Heart right ventricle (tissue), 16 donors: ENCODE data around the gene COL8A2. TPM values are rescaled to one million over a fixed set of nuclear protein-coding genes. Genes with fewer than 3 reads are reported as not detected.

Experiments
- ATAC-seq, 8 donors: fragments of 200-7000 bp; cut with Tn5 transposase; one replicate each; pipeline ENCODE4 v1.9.1; 2020; ENCODE audit warnings: mild to moderate bottlenecking in 8 of 8, moderate library complexity in 8 of 8, moderate number of reproducible peaks in 1 of 8
- DNase-seq, 2 donors: peaks; one replicate each; pipeline ENCODE4 v3.0.0-alpha.2; 2020
- H3K27ac ChIP-seq, 10 donors: fragments of 200-600 bp; sonication (generic) in 2 of 10; one replicate each; pipeline versions ENCODE4 v1.5.0 to v1.8.0; 2020 to 2022; ENCODE audit warnings: mild to moderate bottlenecking in 3 of 10
- H3K27me3 ChIP-seq, 7 donors: fragments of 200-600 bp; one replicate each; pipeline ENCODE4 v1.8.0; 2021 to 2022; ENCODE audit warnings: mild to moderate bottlenecking in 2 of 7
- H3K36me3 ChIP-seq, 9 donors: fragments of 200-600 bp; sonication (generic) in 1 of 9; one replicate each; pipeline versions ENCODE4 v1.5.0 to v1.8.0; 2020 to 2022; ENCODE audit warnings: mild to moderate bottlenecking in 2 of 9
- H3K4me1 ChIP-seq, 9 donors: fragments of 200-600 bp; sonication (generic) in 1 of 9; one replicate each; pipeline versions ENCODE4 v1.5.0 to v1.8.0; 2020 to 2022; ENCODE audit warnings: mild to moderate bottlenecking in 4 of 9
- H3K4me3 ChIP-seq, 10 donors: fragments of 200-600 bp; sonication (generic) in 2 of 10; one replicate each; pipeline versions ENCODE4 v1.5.0 to v1.8.0; 2020 to 2022; ENCODE audit warnings: mild to moderate bottlenecking in 7 of 10, moderate library complexity in 2 of 10
- H3K9me3 ChIP-seq, 11 donors: fragments of 200-600 bp in 10 of 11; sonication (generic) in 2 of 11; one replicate each; pipeline versions ENCODE4 v1.5.0 to v1.8.0; 2013 to 2022; ENCODE audit warnings: mild to moderate bottlenecking in 2 of 11, control low read depth in 1 of 11, moderate library complexity in 1 of 11
- WGBS, 2 donors: extraction: QIAGEN DNeasy Blood & Tissue Kit; methylation state at CpG; one replicate each; pipeline ENCODE4 v1.1.7; 2013; ENCODE audit warnings: inconsistent platforms in 1 of 2; 5-methylcytosine and 5-hydroxymethylcytosine counted together
- intact Hi-C, 10 donors: fragments of 100-400 bp; cut with DNase I; formaldehyde crosslinking; loops; one replicate each; pipeline versions ENCODE4 v1.11.1 to v1.14.2; 2022
- polyA plus RNA-seq, 2 donors: library from polyadenylated mRNA; stranded (reverse); fragments of 200-250 nt; gene quantifications; one replicate each; pipeline ENCODE4 v1.2.3, GENCODE V29; 2013
- total RNA-seq, 10 donors: library from RNA; stranded (reverse); fragmentation: NEBNext Ultra II Directional in 3 of 10; extraction: Animal tissue kit (Norgen Biotek cat#: 25700) in 3 of 10; gene quantifications; one replicate each; pipeline versions ENCODE4 v1.2.1 to v1.2.4, GENCODE V29; 2021 to 2023
- TF ChIP-seq, protein P1 (sequence below), 9 donors: fragments of 200-600 bp; sonication (generic) in 2 of 9; IDR thresholded peaks; one replicate each; pipeline versions ENCODE4 v1.5.0 to v1.8.0; 2021 to 2022; ENCODE audit warnings: antibody characterized with exemption in 9 of 9, mild to moderate bottlenecking in 5 of 9, moderate library complexity in 1 of 9
- donor health status: Arrhythmogenic right ventricular cardiomyopathy.
- donor health status: ischemic (EF 13 %, LVEDD 7.1; RV severe dilation, severe dysfunction).
- donor health status: healthy with polysubstance abuse.
- donor health status: DM: no; HTN: yes; CAD: no.
- donor health status: DM: no; HTN: no; CAD: no.
- donor health status: ischemic (EF 25% LVEDD 6.9; RV normal size, moderate dysfunction).
- donor health status: ischemic (EF 25% LVEDD 5.7; RV mildly dilated, moderate dysfunction).
- donor health status: healthy.
- donor health status: DM: yes; HTN: yes; CAD: no.
- donor health status: Ischemic cardiomyopathy.
- donor health status: ischemic (EF 35%, LVEDD 5.7; RV mildly dilated, moderate dysfunction).
- donor health status: nonischemic (EF 11% LVEDD 7.7; RV severe dilation, severe dysfunction).
- donor health status: DM: yes; HTN: yes; CAD: no.
- donor health status: PGD.
- donor health status: ischemic (EF 29% LVEDD 5.4; RV normal size, mild dysfunction).
- donor health status: nonischemic (EF 23%, LVEDD 6.1; RV moderate dilation, normal function).

Gene COL8A2
- total and polyA plus RNA-seq, 12 donors: 0.53 to 2.0 (median 0.73) TPM

DNA sequence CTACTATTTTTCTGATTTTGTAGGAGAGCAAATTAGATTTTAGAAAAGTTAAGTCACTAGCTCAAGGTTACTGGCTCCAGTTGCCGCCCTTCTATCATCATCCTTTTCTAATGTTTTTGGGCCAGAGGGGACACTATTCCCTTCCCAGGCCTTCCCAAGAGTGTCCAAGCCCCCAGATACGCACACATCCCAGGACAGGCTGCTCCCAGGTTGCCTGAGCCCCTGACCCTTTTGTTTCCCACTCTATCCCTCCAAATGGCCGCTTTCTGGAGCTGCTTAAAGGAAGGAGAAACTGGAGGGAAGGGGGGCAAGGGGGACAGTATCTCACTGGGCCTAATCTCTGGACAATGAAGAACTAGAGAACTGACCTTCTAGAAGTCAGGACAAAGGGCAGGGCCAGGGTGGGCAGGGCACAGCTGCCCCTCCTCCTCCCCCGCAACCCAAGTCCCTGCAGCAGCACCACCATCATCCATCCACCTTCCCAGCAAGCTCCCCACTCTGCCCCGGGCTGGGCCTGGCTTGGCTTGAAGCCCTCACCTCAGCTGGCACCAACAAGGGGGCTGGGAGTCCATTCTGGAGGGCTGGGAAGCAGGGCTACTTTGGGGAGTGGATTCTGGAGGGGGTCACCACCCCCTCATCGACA lies 29.9 kb upstream of the COL8A2 start:
- TF ChIP-seq, protein P1, sequence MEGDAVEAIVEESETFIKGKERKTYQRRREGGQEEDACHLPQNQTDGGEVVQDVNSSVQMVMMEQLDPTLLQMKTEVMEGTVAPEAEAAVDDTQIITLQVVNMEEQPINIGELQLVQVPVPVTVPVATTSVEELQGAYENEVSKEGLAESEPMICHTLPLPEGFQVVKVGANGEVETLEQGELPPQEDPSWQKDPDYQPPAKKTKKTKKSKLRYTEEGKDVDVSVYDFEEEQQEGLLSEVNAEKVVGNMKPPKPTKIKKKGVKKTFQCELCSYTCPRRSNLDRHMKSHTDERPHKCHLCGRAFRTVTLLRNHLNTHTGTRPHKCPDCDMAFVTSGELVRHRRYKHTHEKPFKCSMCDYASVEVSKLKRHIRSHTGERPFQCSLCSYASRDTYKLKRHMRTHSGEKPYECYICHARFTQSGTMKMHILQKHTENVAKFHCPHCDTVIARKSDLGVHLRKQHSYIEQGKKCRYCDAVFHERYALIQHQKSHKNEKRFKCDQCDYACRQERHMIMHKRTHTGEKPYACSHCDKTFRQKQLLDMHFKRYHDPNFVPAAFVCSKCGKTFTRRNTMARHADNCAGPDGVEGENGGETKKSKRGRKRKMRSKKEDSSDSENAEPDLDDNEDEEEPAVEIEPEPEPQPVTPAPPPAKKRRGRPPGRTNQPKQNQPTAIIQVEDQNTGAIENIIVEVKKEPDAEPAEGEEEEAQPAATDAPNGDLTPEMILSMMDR (IDR thresholded peaks at IDR 0.05): no peak
- ATAC-seq: peak in 7 of 8 donors; percentile 2 to 35 (median 25)
- intact Hi-C loops: loop anchor here in 6 of 10 donors (5.0 kb wide), 5 partner anchors 32 to 232 kb away; partner anchors contain the start of genes THRAP3 (in 2 of the 6) and STK40 (in 1 of the 6)
- Histone ChIP-seq H3K27me3 (no peaks in the 10 kb centered on the region), H3K36me3 (peaks cover 0 to 15% (median 0%) of the 10 kb centered on the region in 9 donors), H3K27ac (peak overlapping the region; percentile 98 to 100 (median 100)), H3K4me3 (peak overlapping the region; percentile 68 to 100 (median 99)), H3K4me1 (peaks cover 40 to 79% (median 72%) of the 10 kb centered on the region in 9 donors), H3K9me3 (no peaks in the 10 kb centered on the region)
- DNase-seq: peak in 1 of 2 donors; percentile 60
- 49 to 54% methylated on average over 5 of the region's 6 CpGs for WGBS, 2 donors

DNA sequence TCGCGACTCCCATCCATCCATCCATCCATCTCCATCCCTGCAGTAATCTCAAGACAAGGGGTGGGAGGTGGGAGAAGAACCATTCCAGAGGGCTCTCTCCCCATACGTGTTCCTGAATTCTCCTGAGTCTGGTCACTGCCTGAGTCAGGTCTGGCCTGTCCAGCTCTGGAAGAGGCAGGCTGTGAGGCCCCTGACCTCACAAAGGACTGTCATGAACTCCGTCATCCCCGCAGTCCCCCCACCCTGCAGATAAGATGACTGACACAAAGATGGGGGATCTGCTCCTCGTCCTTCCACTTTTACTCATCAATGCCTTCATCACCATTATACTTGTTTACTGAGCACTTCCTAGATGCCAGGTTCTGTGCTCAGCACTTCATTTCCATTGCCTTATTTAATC lies 29.3 kb upstream of the COL8A2 start:
- DNase-seq (no peak), ATAC-seq (no peak)
- H3K9me3 ChIP-seq: no peaks in the 10 kb centered on the region
- peaks cover 36 to 77% (median 69%) of the 10 kb centered on the region in 9 donors for H3K4me1 ChIP-seq
- WGBS, 2 donors: 77 to 90% methylated on average over 6 of the region's 6 CpGs
- TF ChIP-seq, protein P1 (IDR thresholded peaks at IDR 0.05): no peak
- no peaks in the 10 kb centered on the region for H3K27me3 ChIP-seq
- H3K27ac ChIP-seq: peak overlapping the region in 9 of 10 donors; percentile 98 to 100 (median 100)
- H3K4me3 ChIP-seq: no peak overlapping the region
- H3K36me3 ChIP-seq: peaks cover 0 to 10% (median 0%) of the 10 kb centered on the region in 9 donors
- intact Hi-C loops: loop anchor here in 6 of 10 donors (5.0 kb wide), 4 partner anchors 33 to 233 kb away; partner anchors contain the start of genes THRAP3 (in 2 of the 6) and STK40 (in 1 of the 6)

DNA sequence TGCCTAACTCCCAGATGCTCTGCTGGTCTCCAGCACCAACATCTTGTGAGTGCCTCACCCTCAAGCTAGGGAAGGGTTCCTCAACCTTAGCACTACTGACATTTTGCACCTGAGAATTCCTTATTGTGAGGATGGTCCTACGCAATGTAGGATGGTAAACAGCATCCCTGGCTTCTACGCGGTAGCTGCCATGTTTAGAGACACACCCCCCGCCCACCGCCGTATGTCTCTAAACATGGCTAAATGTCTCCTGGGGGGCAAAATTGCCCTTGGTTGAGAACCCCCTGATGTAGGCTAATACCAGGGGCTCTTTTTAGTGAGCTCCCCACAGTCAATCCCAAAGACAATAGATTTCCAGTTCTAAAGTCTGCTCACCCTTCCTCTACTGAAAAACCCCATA lies 28.5 kb upstream of the COL8A2 start:
- 90 to 93% methylated on average over 6 of the region's 6 CpGs for WGBS, 2 donors
- no peak for ATAC-seq
- no peaks in the 10 kb centered on the region for H3K9me3 ChIP-seq
- H3K27me3 ChIP-seq: no peaks in the 10 kb centered on the region
- no peak for DNase-seq
- peak overlapping the region in 7 of 10 donors; percentile 93 to 100 (median 94) for H3K27ac ChIP-seq
- TF ChIP-seq, protein P1 (IDR thresholded peaks at IDR 0.05): no peak
- peaks cover 0 to 3% (median 0%) of the 10 kb centered on the region in 9 donors for H3K36me3 ChIP-seq
- intact Hi-C loops: loop anchor here in 6 of 10 donors (5.0 kb wide), 4 partner anchors 34 to 234 kb away; partner anchors contain the start of genes THRAP3 (in 2 of the 6) and STK40 (in 1 of the 6)
- H3K4me3 ChIP-seq: no peak overlapping the region
- peaks cover 33 to 71% (median 66%) of the 10 kb centered on the region in 9 donors for H3K4me1 ChIP-seq

DNA sequence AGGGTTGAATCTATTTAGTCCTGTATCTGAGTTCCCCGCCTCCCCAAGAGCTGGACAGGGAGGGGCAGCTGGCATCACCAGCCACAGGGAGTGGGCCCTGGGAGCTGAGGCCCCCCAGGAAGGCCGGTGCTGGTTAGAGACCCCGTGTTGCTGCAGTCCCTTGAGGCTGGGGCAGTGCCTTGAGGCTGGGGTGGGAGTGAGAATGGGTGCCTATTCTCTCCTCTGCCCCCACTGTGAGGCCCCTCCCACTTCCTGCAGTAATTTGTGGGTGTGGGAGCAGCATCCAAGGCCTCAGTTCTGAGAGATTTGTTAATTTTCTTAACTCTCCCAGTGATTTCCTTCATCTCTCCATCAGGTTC lies 26.8 kb upstream of the COL8A2 start:
- Histone ChIP-seq H3K9me3 (no peaks in the 10 kb centered on the region), H3K27me3 (no peaks in the 10 kb centered on the region), H3K4me1 (peaks cover 25 to 73% (median 58%) of the 10 kb centered on the region in 9 donors), H3K4me3 (no peak overlapping the region), H3K36me3 (peaks cover 0 to 4% (median 0%) of the 10 kb centered on the region in 9 donors), H3K27ac (peak overlapping the region; percentile 54 to 100 (median 94))
- intact Hi-C loops: loop anchor here in 9 of 10 donors (1.0 to 5.0 kb wide), 8 partner anchors 35 to 268 kb away; partner anchors contain the start of genes THRAP3 (in 4 of the 9) and STK40 (in 1 of the 9)
- DNase-seq (peak; percentile 37 to 55), ATAC-seq (no peak)
- TF ChIP-seq, protein P1 (IDR thresholded peaks at IDR 0.05): no peak
- 40 to 45% methylated on average over 3 of the region's 3 CpGs for WGBS, 2 donors
